CD14-positive monocyte (primary cell): ENCODE results near the gene IGFN1. TPM values are rescaled to one million over a fixed set of nuclear protein-coding genes. Genes with fewer than 3 reads are reported as not detected.

ENCODE experiments used
- DNase-seq, 3 donors: peaks; one replicate each; pipeline ENCODE4 v3.0.0-alpha.2; 2011 to 2022
- H2AFZ ChIP-seq: 2 replicates; pipeline ENCODE4 v1.6.0; 2012; ENCODE audit warnings: mild to moderate bottlenecking, low read depth, low read length, inconsistent platforms; ENCODE audit not compliant: insufficient read depth, poor library complexity, severe bottlenecking
- H3K27ac ChIP-seq, 2 donors: 1 replicate in 1 of 2; 2 replicates in 1 of 2; pipeline ENCODE4 v1.5.1; 2012 to 2013; ENCODE audit warnings: low read length in 2 of 2, control low read depth in 1 of 2, inconsistent platforms in 1 of 2, low read depth in 1 of 2, mild to moderate bottlenecking in 1 of 2
- H3K27me3 ChIP-seq, 2 donors: one replicate each; pipeline versions ENCODE4 v1.6.0 to v1.6.1; 2011 to 2013; ENCODE audit warnings: low read length in 2 of 2; ENCODE audit not compliant: control insufficient read depth in 2 of 2, insufficient read depth in 2 of 2
- H3K36me3 ChIP-seq, 2 donors: replicated peaks in 1 of 2; 1 replicate in 1 of 2; 2 replicates in 1 of 2; pipeline versions ENCODE4 v1.5.1 to v1.6.1; 2012 to 2013; ENCODE audit warnings: low read length in 2 of 2, control low read depth in 1 of 2, inconsistent platforms in 1 of 2, mild to moderate bottlenecking in 1 of 2; ENCODE audit not compliant: insufficient read depth in 2 of 2, control insufficient read depth in 1 of 2
- H3K4me1 ChIP-seq, 2 donors: 1 replicate in 1 of 2; 2 replicates in 1 of 2; pipeline versions ENCODE4 v1.5.1 to v1.6.1; 2012 to 2013; ENCODE audit warnings: low read length in 2 of 2, control low read depth in 1 of 2, inconsistent platforms in 1 of 2, mild to moderate bottlenecking in 1 of 2, moderate library complexity in 1 of 2; ENCODE audit not compliant: insufficient read depth in 2 of 2, control insufficient read depth in 1 of 2
- H3K4me2 ChIP-seq: replicated peaks from 2 replicates; pipeline ENCODE3; 2012; ENCODE audit warnings: low read length, moderate library complexity, mild to moderate bottlenecking; ENCODE audit not compliant: poor library complexity, severe bottlenecking; ENCODE audit errors: extremely low read depth
- H3K4me3 ChIP-seq, 3 experiments: fragments of 200-600 bp in 1 of 3; sonication (generic) in 1 of 3; replicated peaks in 1 of 3; 1 replicate in 2 of 3; 2 replicates in 1 of 3; pipeline ENCODE4 v1.5.1; 2011 to 2013; ENCODE audit warnings: low read length in 3 of 3, mild to moderate bottlenecking in 3 of 3, control low read depth in 2 of 3, low read depth in 2 of 3, inconsistent platforms in 1 of 3, moderate library complexity in 1 of 3
- H3K79me2 ChIP-seq: 2 replicates; pipeline ENCODE4 v1.6.0; 2012; ENCODE audit warnings: mild to moderate bottlenecking, control low read depth, inconsistent platforms, low read length, moderate library complexity; ENCODE audit not compliant: insufficient read depth
- H3K9ac ChIP-seq: 2 replicates; pipeline ENCODE4 v1.6.0; 2017; ENCODE audit warnings: low read length, mild to moderate bottlenecking; ENCODE audit not compliant: insufficient read depth, poor library complexity, severe bottlenecking
- H3K9me3 ChIP-seq, 2 donors: replicated peaks in 1 of 2; 1 replicate in 1 of 2; 2 replicates in 1 of 2; pipeline versions ENCODE4 v1.5.1 to v1.6.1; 2012 to 2013; ENCODE audit warnings: low read length in 2 of 2, control low read depth in 1 of 2; ENCODE audit not compliant: control insufficient read depth in 1 of 2, insufficient read depth in 1 of 2
- H4K20me1 ChIP-seq: 2 replicates; pipeline ENCODE4 v1.6.0; 2012; ENCODE audit warnings: mild to moderate bottlenecking, low read length, control low read depth, moderate library complexity; ENCODE audit not compliant: insufficient read depth
- H3K27ac Mint-ChIP-seq, 7 donors: one replicate each; pipeline ENCODE4 v1.8.0; 2020; ENCODE audit warnings: mild to moderate bottlenecking in 7 of 7, mixed read lengths in 7 of 7, moderate library complexity in 6 of 7, inconsistent platforms in 2 of 7
- H3K27me3 Mint-ChIP-seq, 3 donors: one replicate each; pipeline ENCODE4 v1.8.0; 2021 to 2022; ENCODE audit warnings: low read depth in 3 of 3, mild to moderate bottlenecking in 3 of 3, mixed read lengths in 3 of 3, moderate library complexity in 3 of 3, inconsistent platforms in 1 of 3
- H3K36me3 Mint-ChIP-seq, 2 donors: one replicate each; pipeline ENCODE4 v1.8.0; 2020; ENCODE audit warnings: mixed read lengths in 2 of 2, inconsistent platforms in 1 of 2, mild to moderate bottlenecking in 1 of 2
- H3K4me1 Mint-ChIP-seq: one replicate; pipeline ENCODE4 v1.8.0; 2020; ENCODE audit warnings: mild to moderate bottlenecking, mixed read lengths
- H3K4me3 Mint-ChIP-seq, 2 donors: one replicate each; pipeline ENCODE4 v1.8.0; 2020; ENCODE audit warnings: mild to moderate bottlenecking in 2 of 2, mixed read lengths in 2 of 2, moderate library complexity in 1 of 2
- H3K9me3 Mint-ChIP-seq, 7 donors: one replicate each; pipeline ENCODE4 v1.8.0; 2020 to 2022; ENCODE audit warnings: mixed read lengths in 7 of 7, mild to moderate bottlenecking in 6 of 7, moderate library complexity in 6 of 7, inconsistent platforms in 2 of 7
- WGBS: methylation state at CpG from one replicate; pipeline ENCODE4 v1.1.5; 2013; ENCODE audit warnings: missing lambda C conversion rate; ENCODE audit not compliant: insufficient coverage; 5-methylcytosine and 5-hydroxymethylcytosine counted together
- intact Hi-C, 2 donors: fragments of 100-400 bp; cut with micrococcal nuclease; formaldehyde crosslinking; loops; one replicate each; pipeline versions ENCODE4 v1.15.0 to v1.15.1; 2023
- polyA plus RNA-seq, 3 donors: library from polyadenylated mRNA; depleted of rRNA in 1 of 3; unstranded in 2 of 3; stranded (reverse) in 1 of 3; fragments of 300-500 nt in 2 of 3; fragments of >200 nt in 1 of 3; fragmentation: Illumina TruSeq in 2 of 3; gene quantifications; 1 replicate in 2 of 3; 2 replicates in 1 of 3; pipeline ENCODE4 v1.2.3, GENCODE V29; 2012 to 2021
- TF ChIP-seq, protein P1 (sequence below): fragments of 200-600 bp; IDR thresholded peaks from one replicate; pipeline ENCODE4 v1.8.0; 2022; ENCODE audit warnings: antibody characterized with exemption, mild to moderate bottlenecking

The IGFN1 gene
- polyA plus RNA-seq, 3 donors, result not detected

GRCh38 chr1:201142849-201143725 lies 47.5 kb upstream of the IGFN1 start:
- no peaks in the 10 kb centered on the region for H3K4me1 ChIP-seq
- Mint-ChIP-seq H3K27me3 (peaks cover 0 to 3% (median 0%) of the 10 kb centered on the region in 3 donors), H3K9me3 (no peaks in the 10 kb centered on the region), H3K27ac (peak overlapping the region in 1 of 7 donors; percentile 11), H3K4me3 (no peak overlapping the region), H3K4me1 (no peaks in the 10 kb centered on the region), H3K36me3 (peaks cover 79 to 94% of the 10 kb centered on the region in 2 donors)
- no peaks in the 10 kb centered on the region for H3K9me3 ChIP-seq
- H3K79me2 ChIP-seq, result no peaks in the 10 kb centered on the region
- DNase-seq, result no peak
- H3K36me3 ChIP-seq, result peaks cover 72 to 89% of the 10 kb centered on the region in 2 donors
- H4K20me1 ChIP-seq, result no peaks in the 10 kb centered on the region
- H2AFZ ChIP-seq, result no peak overlapping the region
- 97% methylated on average over 12 of the region's 16 CpGs for WGBS
- no peak overlapping the region for H3K27ac ChIP-seq
- H3K4me2 ChIP-seq, result no peak overlapping the region
- no peak overlapping the region for H3K9ac ChIP-seq
- intact Hi-C loops, result no loop called here
- H3K27me3 ChIP-seq, result no peaks in the 10 kb centered on the region
- TF ChIP-seq, protein P1, sequence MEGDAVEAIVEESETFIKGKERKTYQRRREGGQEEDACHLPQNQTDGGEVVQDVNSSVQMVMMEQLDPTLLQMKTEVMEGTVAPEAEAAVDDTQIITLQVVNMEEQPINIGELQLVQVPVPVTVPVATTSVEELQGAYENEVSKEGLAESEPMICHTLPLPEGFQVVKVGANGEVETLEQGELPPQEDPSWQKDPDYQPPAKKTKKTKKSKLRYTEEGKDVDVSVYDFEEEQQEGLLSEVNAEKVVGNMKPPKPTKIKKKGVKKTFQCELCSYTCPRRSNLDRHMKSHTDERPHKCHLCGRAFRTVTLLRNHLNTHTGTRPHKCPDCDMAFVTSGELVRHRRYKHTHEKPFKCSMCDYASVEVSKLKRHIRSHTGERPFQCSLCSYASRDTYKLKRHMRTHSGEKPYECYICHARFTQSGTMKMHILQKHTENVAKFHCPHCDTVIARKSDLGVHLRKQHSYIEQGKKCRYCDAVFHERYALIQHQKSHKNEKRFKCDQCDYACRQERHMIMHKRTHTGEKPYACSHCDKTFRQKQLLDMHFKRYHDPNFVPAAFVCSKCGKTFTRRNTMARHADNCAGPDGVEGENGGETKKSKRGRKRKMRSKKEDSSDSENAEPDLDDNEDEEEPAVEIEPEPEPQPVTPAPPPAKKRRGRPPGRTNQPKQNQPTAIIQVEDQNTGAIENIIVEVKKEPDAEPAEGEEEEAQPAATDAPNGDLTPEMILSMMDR, result no peak
- no peak overlapping the region for H3K4me3 ChIP-seq

DNA sequence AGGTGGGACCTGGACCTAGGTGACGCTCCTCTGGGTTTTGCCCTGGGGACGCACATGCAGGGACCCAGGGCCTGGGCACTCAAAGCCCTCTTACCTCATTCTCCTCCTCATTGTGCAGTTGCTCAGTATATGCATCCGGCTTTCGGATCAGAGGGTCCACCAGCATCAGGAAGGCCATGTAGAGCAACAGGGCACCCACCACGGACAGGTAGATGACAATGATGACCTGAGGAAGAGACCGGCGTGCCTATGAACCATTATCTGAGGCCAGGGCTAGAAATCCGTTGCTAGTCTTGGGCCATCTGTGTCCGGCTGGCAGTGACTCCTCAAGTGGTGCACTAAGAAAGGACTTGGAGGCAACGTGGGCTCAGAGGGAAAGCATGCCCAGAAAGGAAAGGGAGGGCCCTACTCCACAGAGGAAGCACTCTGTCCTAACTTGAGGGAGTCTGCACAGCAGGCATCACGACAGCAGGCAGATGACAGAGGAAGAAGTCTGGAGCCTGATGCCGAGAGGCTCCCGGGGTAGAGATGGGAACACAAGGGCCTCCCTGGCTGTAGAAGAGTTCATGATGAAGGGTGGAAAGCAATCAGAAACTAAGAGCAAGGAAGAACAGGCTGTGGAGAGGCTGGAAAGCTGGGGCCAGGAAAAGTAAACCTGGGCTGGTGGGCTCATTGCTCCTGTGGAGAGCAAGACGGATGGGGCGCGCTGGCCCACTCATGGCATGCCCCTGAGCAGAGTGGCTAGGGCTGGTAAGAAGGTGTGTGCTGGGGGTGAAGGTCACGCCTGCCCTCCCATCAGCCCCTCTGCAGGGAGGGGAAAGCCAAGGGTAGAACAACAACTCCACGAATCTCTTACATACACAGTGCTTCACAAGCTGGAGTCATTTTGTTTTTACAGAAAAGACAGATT lies 46.6 kb upstream of the IGFN1 start:
- Histone ChIP-seq H3K9ac (no peak overlapping the region), H3K4me2 (no peak overlapping the region), H3K9me3 (no peaks in the 10 kb centered on the region), H3K27me3 (no peaks in the 10 kb centered on the region), H3K4me1 (no peaks in the 10 kb centered on the region), H4K20me1 (no peaks in the 10 kb centered on the region), H3K27ac (no peak overlapping the region), H3K36me3 (peaks cover 77 to 97% of the 10 kb centered on the region in 2 donors), H3K4me3 (no peak overlapping the region), H3K79me2 (no peaks in the 10 kb centered on the region), H2AFZ (no peak overlapping the region)
- Mint-ChIP-seq H3K9me3 (no peaks in the 10 kb centered on the region), H3K36me3 (peaks cover 85 to 95% of the 10 kb centered on the region in 2 donors), H3K27ac (peak overlapping the region in 1 of 7 donors; percentile 12), H3K27me3 (peaks cover 0 to 3% (median 2%) of the 10 kb centered on the region in 3 donors), H3K4me3 (no peak overlapping the region), H3K4me1 (no peaks in the 10 kb centered on the region)
- TF ChIP-seq, protein P1, result no peak
- no peak for DNase-seq
- intact Hi-C loops, result no loop called here
- 95% methylated on average over 16 of the region's 18 CpGs for WGBS
